HG03135 (cell line): Measurements from ENCODE around the gene C1QTNF6.
"Not testable (repeated sequence)": the region's sequence is repeated elsewhere in the genome, so short reads cannot be mapped to it uniquely, and the experiment has no call there.

ENCODE experiments used
- ATAC-seq: cut with Tn5 transposase; IDR thresholded peaks from one replicate; pipeline ENCODE4 v1.9.1; 2021; ENCODE audit warnings: mild to moderate bottlenecking, moderate library complexity; ENCODE audit not compliant: unreplicated experiment

Gene C1QTNF6

GRCh38 chr22:37187891-37188761 lies at the start of gene C1QTNF6:
C1QTNF6 (minus strand) TSS chr22:37188247; CDS start chr22:37188213, 34 bp downstream.
- no peak for ATAC-seq

GRCh38 chr22:37235897-37236607 lies 48.0 kb upstream of the C1QTNF6 start:
- no peak for ATAC-seq

GRCh38 chr22:37234736-37235711 lies 47.0 kb upstream of the C1QTNF6 start:
- no peak for ATAC-seq

- ATAC-seq: no peak
These were observed 45.9 kb upstream of the C1QTNF6 start for GRCh38 chr22:37233751-37234631.

GRCh38 chr22:37233371-37233750 lies 45.3 kb upstream of the C1QTNF6 start:
- ATAC-seq: not testable (repeated sequence)

- ATAC-seq: no peak
These were observed 44.3 kb upstream of the C1QTNF6 start for GRCh38 chr22:37232140-37232998.

- no peak for ATAC-seq
These were observed 43.5 kb upstream of the C1QTNF6 start for GRCh38 chr22:37231406-37232139.

GRCh38 chr22:37230673-37231405 lies 42.8 kb upstream of the C1QTNF6 start:
- no peak for ATAC-seq

- ATAC-seq: peak; percentile 46
These were observed 42.0 kb upstream of the C1QTNF6 start for GRCh38 chr22:37229805-37230672.

GRCh38 chr22:37229012-37229804 lies 41.2 kb upstream of the C1QTNF6 start:
- ATAC-seq: no peak

GRCh38 chr22:37228106-37229011 lies 40.3 kb upstream of the C1QTNF6 start:
- ATAC-seq: no peak

- ATAC-seq: no peak
These were observed 38.5 kb upstream of the C1QTNF6 start for GRCh38 chr22:37226514-37226913.

- no peak for ATAC-seq
These were observed 38.0 kb upstream of the C1QTNF6 start for GRCh38 chr22:37226087-37226486.

GRCh38 chr22:37225481-37225880 lies 37.4 kb upstream of the C1QTNF6 start:
- ATAC-seq: no peak
